PFSK-1 (cell line): ENCODE results near the gene CCDC88C.

Experiments used
- POLR2AphosphoS5 ChIP-seq: IDR thresholded peaks from 2 replicates; pipeline ENCODE4 v1.6.1; 2012; ENCODE audit warnings: low read depth, mild to moderate bottlenecking, control low read depth, low read length, moderate library complexity
- REST ChIP-seq, 2 experiments: IDR thresholded peaks; 2 replicates each; pipeline versions ENCODE4 v1.6.1 to v1.8.0; 2011 to 2012; ENCODE audit warnings: low read depth in 2 of 2, low read length in 2 of 2, control low read depth in 1 of 2, inconsistent platforms in 1 of 2, mild to moderate bottlenecking in 1 of 2, moderate library complexity in 1 of 2; ENCODE audit not compliant: insufficient read depth in 1 of 2
- SIN3A ChIP-seq: IDR thresholded peaks from 2 replicates; pipeline ENCODE4 v1.6.1; 2012; ENCODE audit warnings: mild to moderate bottlenecking, low read length, moderate library complexity, borderline replicate concordance; ENCODE audit not compliant: insufficient read depth
- TAF1 ChIP-seq: IDR thresholded peaks from 2 replicates; pipeline ENCODE4 v1.6.1; 2012; ENCODE audit warnings: low read length, control low read depth, borderline replicate concordance; ENCODE audit not compliant: insufficient read depth

GRCh38 chr14:91406982-91407381, 10.6 kb downstream of the CCDC88C start:
- TF ChIP-seq POLR2AphosphoS5 (no peak), TAF1 (no peak), REST (IDR thresholded peaks at IDR 0.05; ENCODE audit: insufficient read depth in 1 of 2, low read depth in 2 of 2, low read length in 2 of 2) (no peak), SIN3A (no peak)
